SK-N-SH (cell line): Measurements from ENCODE around the gene ATP2A1. TPM values are rescaled to one million over a fixed set of nuclear protein-coding genes. Genes with fewer than 3 reads are reported as not detected.

Experiments used
- CTCF ChIA-PET: fragments of 300-600, 350-600 bp; formaldehyde crosslinking; extraction: SDS; loops from one replicate; lab custom pipeline; 2021; lab: Yijun Ruan, JAX
- POLR2A ChIA-PET: fragments of 350-600 bp; sonication (Branson Sonifier 250); formaldehyde crosslinking; extraction: SDS; loops from one replicate; lab custom pipeline; 2020; ENCODE audit warnings: antibody characterized with exemption, inconsistent platforms; lab: Yijun Ruan, JAX
- DNase-seq: peaks from one replicate; pipeline ENCODE4 v3.0.0; 2012
- H2AFZ ChIP-seq: fragments of 200-600 bp; sonication (generic); 2 replicates; pipeline ENCODE4 v1.8.1; 2016; ENCODE audit warnings: antibody characterized with exemption, mild to moderate bottlenecking, low read depth
- H3F3A ChIP-seq: fragments of 200-600 bp; sonication (generic); replicated peaks from 2 replicates; pipeline ENCODE3; 2016; ENCODE audit warnings: antibody characterized with exemption, mild to moderate bottlenecking; ENCODE audit not compliant: insufficient read depth
- H3K27ac ChIP-seq, 2 experiments: fragments of 200-500 bp in 1 of 2; fragments of 200-600 bp in 1 of 2; sonication (Bioruptor generic) in 1 of 2; sonication (generic), shearing (Covaris generic) in 1 of 2; 2 replicates each; pipeline versions ENCODE4 v1.5.1 to v1.6.1; 2014 to 2016; ENCODE audit warnings: low read depth in 2 of 2, inconsistent platforms in 1 of 2, low read length in 1 of 2, mild to moderate bottlenecking in 1 of 2, mixed read lengths in 1 of 2
- H3K27me3 ChIP-seq: fragments of 200-600 bp; sonication (generic), shearing (Covaris generic); 2 replicates; pipeline ENCODE4 v1.6.1; 2016; ENCODE audit warnings: mixed run types; ENCODE audit not compliant: insufficient read depth
- H3K36me3 ChIP-seq, 2 experiments: fragments of 200-500 bp in 1 of 2; fragments of 200-600 bp in 1 of 2; sonication (Bioruptor generic) in 1 of 2; sonication (generic) in 1 of 2; replicated peaks in 1 of 2; 2 replicates each; pipeline versions ENCODE3 to v1.5.1; 2014 to 2016; ENCODE audit warnings: low read length in 1 of 2, mild to moderate bottlenecking in 1 of 2; ENCODE audit not compliant: insufficient read depth in 2 of 2, control insufficient read depth in 1 of 2
- H3K4me1 ChIP-seq, 2 experiments: fragments of 200-500 bp in 1 of 2; fragments of 200-600 bp in 1 of 2; sonication (Bioruptor generic) in 1 of 2; sonication (generic), shearing (Covaris generic) in 1 of 2; 2 replicates each; pipeline versions ENCODE4 v1.5.1 to v1.6.1; 2014 to 2016; ENCODE audit warnings: low read depth in 1 of 2, low read length in 1 of 2, mixed run types in 1 of 2; ENCODE audit not compliant: insufficient read depth in 2 of 2, control insufficient read depth in 1 of 2
- H3K4me2 ChIP-seq: fragments of 200-600 bp; sonication (generic), shearing (Covaris generic); 2 replicates; pipeline ENCODE4 v1.6.1; 2017; ENCODE audit warnings: mixed run types
- H3K4me3 ChIP-seq, 2 experiments: fragments of 200-500 bp in 1 of 2; fragments of 200-600 bp in 1 of 2; sonication (Bioruptor generic) in 1 of 2; sonication (generic), shearing (Covaris generic) in 1 of 2; 2 replicates each; pipeline versions ENCODE4 v1.5.1 to v1.8.1; 2014 to 2016; ENCODE audit warnings: low read depth in 2 of 2, inconsistent platforms in 1 of 2, low read length in 1 of 2, mild to moderate bottlenecking in 1 of 2, mixed read lengths in 1 of 2, moderate library complexity in 1 of 2
- H3K79me2 ChIP-seq: fragments of 200-600 bp; sonication (generic); 2 replicates; pipeline ENCODE4 v1.8.1; 2017; ENCODE audit warnings: mild to moderate bottlenecking; ENCODE audit not compliant: insufficient read depth
- H3K9ac ChIP-seq: fragments of 200-600 bp; sonication (generic); 2 replicates; pipeline ENCODE4 v1.6.1; 2017; ENCODE audit warnings: mixed run types
- H3K9me2 ChIP-seq: fragments of 200-600 bp; sonication (generic); 2 replicates; pipeline ENCODE4 v1.6.1; 2017; ENCODE audit warnings: mixed run types
- H3K9me3 ChIP-seq: fragments of 200-600 bp; sonication (generic); 2 replicates; pipeline ENCODE4 v1.6.1; 2017; ENCODE audit warnings: mixed run types, mild to moderate bottlenecking, moderate library complexity
- H4K20me1 ChIP-seq: fragments of 200-600 bp; sonication (generic); 2 replicates; pipeline ENCODE4 v1.6.1; 2017; ENCODE audit warnings: mild to moderate bottlenecking, mixed run types; ENCODE audit not compliant: insufficient read depth
- CHD2 ChIP-seq: fragments of 150-350 bp; IDR thresholded peaks from 2 replicates; pipeline ENCODE4 v1.6.1; 2018; ENCODE audit warnings: low read length; ENCODE audit not compliant: partially characterized antibody
- EP300 ChIP-seq, 2 experiments: IDR thresholded peaks; 2 replicates each; pipeline versions ENCODE4 v1.4.0 to v1.6.1; 2012; ENCODE audit warnings: borderline replicate concordance in 1 of 2, low read depth in 1 of 2, low read length in 1 of 2
- EZH2phosphoT487 ChIP-seq: fragments of 200-600 bp; sonication (generic); IDR thresholded peaks from 2 replicates; pipeline ENCODE4 v1.6.1; 2017; ENCODE audit warnings: low read depth, mixed run types, mild to moderate bottlenecking, antibody characterized with exemption, moderate library complexity, borderline replicate concordance
- FOSL2 ChIP-seq: IDR thresholded peaks from 2 replicates; pipeline ENCODE4 v1.4.0; 2012; ENCODE audit warnings: low read depth, mild to moderate bottlenecking, moderate library complexity, borderline replicate concordance
- FOXJ3 ChIP-seq: sonication (generic); formaldehyde crosslinking; IDR thresholded peaks from 2 replicates; pipeline ENCODE4 v1.5.1; 2020; ENCODE audit warnings: mild to moderate bottlenecking, missing genetic modification reagents
- FOXM1 ChIP-seq: IDR thresholded peaks from 2 replicates; pipeline ENCODE4 v1.4.0; 2012; ENCODE audit warnings: low read depth, mild to moderate bottlenecking
- GABPA ChIP-seq: IDR thresholded peaks from 2 replicates; pipeline ENCODE4 v1.4.0; 2012; ENCODE audit warnings: low read depth, mild to moderate bottlenecking
- GATA2 ChIP-seq: sonication (generic); formaldehyde crosslinking; IDR thresholded peaks from 2 replicates; pipeline ENCODE4 v1.5.0; 2020; ENCODE audit warnings: mild to moderate bottlenecking, missing genetic modification reagents
- JUND ChIP-seq: IDR thresholded peaks from 2 replicates; pipeline ENCODE4 v1.4.0; 2012
- MEF2A ChIP-seq: IDR thresholded peaks from 2 replicates; pipeline ENCODE4 v1.4.0; 2012; ENCODE audit warnings: low read depth, borderline replicate concordance
- POLR2AphosphoS5 ChIP-seq: IDR thresholded peaks from 2 replicates; pipeline ENCODE4 v1.6.1; 2012; ENCODE audit warnings: low read depth, low read length
- RAD21 ChIP-seq: IDR thresholded peaks from 2 replicates; pipeline ENCODE4 v1.6.1; 2012; ENCODE audit warnings: mild to moderate bottlenecking, low read length
- RCOR1 ChIP-seq: fragments of 150-350 bp; IDR thresholded peaks from 2 replicates; pipeline ENCODE4 v1.6.1; 2017; ENCODE audit warnings: antibody characterized with exemption, low read length
- SIN3A ChIP-seq: IDR thresholded peaks from 2 replicates; pipeline ENCODE4 v1.6.1; 2012; ENCODE audit warnings: low read depth, mild to moderate bottlenecking, low read length, moderate library complexity, borderline replicate concordance
- TAF1 ChIP-seq: IDR thresholded peaks from 2 replicates; pipeline ENCODE4 v1.6.1; 2012; ENCODE audit warnings: low read depth, mild to moderate bottlenecking, low read length, moderate library complexity, borderline replicate concordance
- TCF12 ChIP-seq: IDR thresholded peaks from 2 replicates; pipeline ENCODE4 v1.4.0; 2012
- TEAD4 ChIP-seq: IDR thresholded peaks from 2 replicates; pipeline ENCODE4 v1.4.0; 2012; ENCODE audit warnings: mild to moderate bottlenecking, borderline replicate concordance; ENCODE audit not compliant: insufficient read depth
- WGBS: methylation state at CpG from one replicate; pipeline ENCODE4 v1.1.6; 2017; ENCODE audit warnings: low lambda C conversion rate; 5-methylcytosine and 5-hydroxymethylcytosine counted together
- polyA plus RNA-seq, 3 experiments: library from polyadenylated mRNA; depleted of rRNA; stranded (reverse); fragments of >200 nt; gene quantifications; 2 replicates each; pipeline ENCODE4 v1.2.3, GENCODE V29; 2012
- TF ChIP-seq, protein P1 (sequence below): fragments of 150-350 bp; IDR thresholded peaks from 2 replicates; pipeline ENCODE4 v1.6.1; 2017; ENCODE audit warnings: antibody characterized with exemption, low read length, low read depth, borderline replicate concordance
- TF ChIP-seq, protein P2 (sequence below): fragments of 200-600 bp; sonication (generic); IDR thresholded peaks from 2 replicates; pipeline ENCODE4 v1.6.1; 2017; ENCODE audit warnings: antibody characterized with exemption, mild to moderate bottlenecking, moderate library complexity
- TF ChIP-seq, protein P3 (sequence below): fragments of 150-350 bp; IDR thresholded peaks from 2 replicates; pipeline ENCODE4 v1.6.1; 2016; ENCODE audit warnings: mild to moderate bottlenecking, low read depth, low read length
- TF ChIP-seq, protein P4 (sequence below): IDR thresholded peaks from 2 replicates; pipeline ENCODE4; 2012

The ATP2A1 gene
- polyA plus RNA-seq, 1 of the 3 experiments (the other 2 are of a cell fraction) = 3.0 TPM

DNA sequence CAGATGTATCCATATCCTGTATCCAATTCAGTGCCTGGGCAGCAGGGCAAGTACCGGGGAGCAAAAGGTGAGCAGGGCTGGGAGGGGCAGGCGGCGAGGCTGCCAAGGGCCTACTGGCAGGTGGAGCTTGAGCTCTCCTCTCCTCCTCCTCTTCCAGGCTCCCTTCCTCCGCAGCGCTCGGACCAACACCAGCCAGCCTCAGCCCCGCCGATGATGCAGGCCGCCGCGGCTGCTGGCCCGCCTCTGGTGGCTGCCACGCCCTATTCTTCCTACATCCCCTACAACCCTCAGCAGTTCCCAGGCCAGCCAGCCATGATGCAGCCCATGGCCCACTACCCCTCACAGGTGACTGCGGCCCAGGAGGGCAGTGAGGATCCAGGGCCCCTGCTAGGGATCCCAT, 43.9 kb upstream of the ATP2A1 start:
- ChIA-PET CTCF (interaction anchor here (0.8 kb wide), 1 partner anchor 111 kb away, joined by 3 read pairs; no protein-coding TSS in a partner anchor), POLR2A (interaction anchor here (1.0 to 2.0 kb wide), 2 partner anchors 10 to 19 kb away, joined by 3 to 7 read pairs; no protein-coding TSS in a partner anchor)
- no peak overlapping the region for H3K9ac ChIP-seq
- peaks cover 37% of the 10 kb centered on the region for H3K79me2 ChIP-seq
- WGBS = 97% methylated on average over 13 of the region's 14 CpGs
- peaks cover 54 to 74% of the 10 kb centered on the region in 2 experiments for H3K36me3 ChIP-seq
- H3K4me1 ChIP-seq = no peaks in the 10 kb centered on the region
- peaks cover 15% of the 10 kb centered on the region for H4K20me1 ChIP-seq
- H3K27me3 ChIP-seq = no peaks in the 10 kb centered on the region
- no peaks in the 10 kb centered on the region for H3K9me2 ChIP-seq
- H3K27ac ChIP-seq = no peak overlapping the region
- no peak for DNase-seq
- H3K9me3 ChIP-seq = no peaks in the 10 kb centered on the region
- H3F3A ChIP-seq = peaks cover 23% of the 10 kb centered on the region
- no peak overlapping the region for H3K4me3 ChIP-seq
- TF ChIP-seq, protein P1, sequence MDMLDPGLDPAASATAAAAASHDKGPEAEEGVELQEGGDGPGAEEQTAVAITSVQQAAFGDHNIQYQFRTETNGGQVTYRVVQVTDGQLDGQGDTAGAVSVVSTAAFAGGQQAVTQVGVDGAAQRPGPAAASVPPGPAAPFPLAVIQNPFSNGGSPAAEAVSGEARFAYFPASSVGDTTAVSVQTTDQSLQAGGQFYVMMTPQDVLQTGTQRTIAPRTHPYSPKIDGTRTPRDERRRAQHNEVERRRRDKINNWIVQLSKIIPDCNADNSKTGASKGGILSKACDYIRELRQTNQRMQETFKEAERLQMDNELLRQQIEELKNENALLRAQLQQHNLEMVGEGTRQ = no peak
- TF ChIP-seq MEF2A (no peak), POLR2AphosphoS5 (no peak), EZH2phosphoT487 (no peak), FOXJ3 (CRISPR knock-in tag) (no peak), FOXM1 (no peak), GABPA (no peak)
- no peak overlapping the region for H2AFZ ChIP-seq
- no peak overlapping the region for H3K4me2 ChIP-seq

DNA sequence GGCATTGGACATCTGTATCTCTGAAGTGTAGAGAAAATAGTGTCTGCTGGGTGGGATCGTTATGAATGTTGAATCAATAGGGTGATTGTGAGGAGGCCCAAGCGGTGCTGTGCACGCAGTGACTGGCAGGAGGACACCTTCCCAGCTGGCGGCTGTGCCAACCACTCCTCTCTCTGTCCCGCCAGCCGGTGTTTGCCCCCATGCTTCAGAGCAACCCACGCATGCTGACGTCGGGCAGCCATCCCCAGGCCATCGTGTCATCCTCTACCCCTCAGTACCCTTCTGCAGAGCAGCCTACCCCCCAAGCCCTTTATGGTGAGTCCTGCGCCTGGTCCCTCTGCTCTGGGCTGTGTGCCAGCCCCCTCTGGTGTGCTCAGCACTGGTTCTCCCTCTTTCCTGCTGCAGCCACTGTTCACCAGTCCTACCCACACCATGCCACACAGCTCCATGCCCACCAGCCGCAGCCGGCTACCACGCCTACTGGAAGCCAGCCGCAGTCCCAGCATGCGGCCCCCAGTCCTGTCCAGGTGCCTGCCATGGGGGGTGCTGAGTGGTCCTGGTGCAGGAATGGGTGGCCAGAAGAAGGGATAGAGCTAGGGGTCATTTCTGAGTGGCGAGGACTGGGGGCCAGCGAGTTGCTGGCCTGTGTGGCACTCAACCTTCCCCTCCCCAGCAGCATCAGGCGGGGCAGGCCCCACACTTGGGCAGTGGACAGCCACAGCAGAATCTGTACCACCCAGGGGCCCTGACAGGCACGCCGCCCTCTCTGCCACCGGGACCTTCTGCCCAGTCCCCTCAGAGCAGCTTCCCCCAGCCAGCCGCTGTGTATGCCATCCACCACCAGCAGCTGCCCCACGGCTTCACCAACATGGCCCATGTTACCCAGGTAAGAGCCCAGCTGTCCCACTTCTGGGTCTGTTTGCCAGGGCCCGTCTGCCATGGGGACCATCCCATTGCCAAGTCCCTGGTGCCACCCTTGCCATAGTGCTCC, 43.1 kb upstream of the ATP2A1 start:
- Histone ChIP-seq H3K9me2 (no peaks in the 10 kb centered on the region), H3K79me2 (peaks cover 30% of the 10 kb centered on the region), H3K4me1 (no peaks in the 10 kb centered on the region), H3K4me2 (no peak overlapping the region), H2AFZ (no peak overlapping the region), H3F3A (peaks cover 29% of the 10 kb centered on the region), H3K27ac (no peak overlapping the region), H4K20me1 (peaks cover 9% of the 10 kb centered on the region; the same call in 1 of the 2 replicates), H3K27me3 (no peaks in the 10 kb centered on the region), H3K36me3 (peaks cover 46 to 66% of the 10 kb centered on the region in 2 experiments), H3K9me3 (no peaks in the 10 kb centered on the region), H3K4me3 (no peak overlapping the region), H3K9ac (no peak overlapping the region)
- DNase-seq = no peak
- POLR2A ChIA-PET = interaction anchor here (1.0 to 2.7 kb wide), 5 partner anchors 8 to 18 kb away, joined by 3 to 8 read pairs (median 4); partner anchors contain the start of gene ATXN2L
- CTCF ChIA-PET = interaction anchor here (0.8 kb wide), 1 partner anchor 110 kb away, joined by 3 read pairs; no protein-coding TSS in a partner anchor
- TF ChIP-seq RCOR1 = no peak
- TF ChIP-seq, protein P2, sequence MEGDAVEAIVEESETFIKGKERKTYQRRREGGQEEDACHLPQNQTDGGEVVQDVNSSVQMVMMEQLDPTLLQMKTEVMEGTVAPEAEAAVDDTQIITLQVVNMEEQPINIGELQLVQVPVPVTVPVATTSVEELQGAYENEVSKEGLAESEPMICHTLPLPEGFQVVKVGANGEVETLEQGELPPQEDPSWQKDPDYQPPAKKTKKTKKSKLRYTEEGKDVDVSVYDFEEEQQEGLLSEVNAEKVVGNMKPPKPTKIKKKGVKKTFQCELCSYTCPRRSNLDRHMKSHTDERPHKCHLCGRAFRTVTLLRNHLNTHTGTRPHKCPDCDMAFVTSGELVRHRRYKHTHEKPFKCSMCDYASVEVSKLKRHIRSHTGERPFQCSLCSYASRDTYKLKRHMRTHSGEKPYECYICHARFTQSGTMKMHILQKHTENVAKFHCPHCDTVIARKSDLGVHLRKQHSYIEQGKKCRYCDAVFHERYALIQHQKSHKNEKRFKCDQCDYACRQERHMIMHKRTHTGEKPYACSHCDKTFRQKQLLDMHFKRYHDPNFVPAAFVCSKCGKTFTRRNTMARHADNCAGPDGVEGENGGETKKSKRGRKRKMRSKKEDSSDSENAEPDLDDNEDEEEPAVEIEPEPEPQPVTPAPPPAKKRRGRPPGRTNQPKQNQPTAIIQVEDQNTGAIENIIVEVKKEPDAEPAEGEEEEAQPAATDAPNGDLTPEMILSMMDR = no peak
- no peak for TF ChIP-seq GATA2
- TF ChIP-seq TCF12 = no peak
- no peak for TF ChIP-seq CHD2
- TF ChIP-seq TAF1 = no peak
- TF ChIP-seq JUND = no peak
- TF ChIP-seq, protein P3, sequence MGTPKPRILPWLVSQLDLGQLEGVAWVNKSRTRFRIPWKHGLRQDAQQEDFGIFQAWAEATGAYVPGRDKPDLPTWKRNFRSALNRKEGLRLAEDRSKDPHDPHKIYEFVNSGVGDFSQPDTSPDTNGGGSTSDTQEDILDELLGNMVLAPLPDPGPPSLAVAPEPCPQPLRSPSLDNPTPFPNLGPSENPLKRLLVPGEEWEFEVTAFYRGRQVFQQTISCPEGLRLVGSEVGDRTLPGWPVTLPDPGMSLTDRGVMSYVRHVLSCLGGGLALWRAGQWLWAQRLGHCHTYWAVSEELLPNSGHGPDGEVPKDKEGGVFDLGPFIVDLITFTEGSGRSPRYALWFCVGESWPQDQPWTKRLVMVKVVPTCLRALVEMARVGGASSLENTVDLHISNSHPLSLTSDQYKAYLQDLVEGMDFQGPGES = no peak
- no peak for TF ChIP-seq SIN3A
- no peak for TF ChIP-seq EZH2phosphoT487
- no peak for TF ChIP-seq RAD21
- TF ChIP-seq MEF2A = no peak
- no peak for TF ChIP-seq TEAD4
- no peak for TF ChIP-seq EP300 (IDR thresholded peaks at IDR 0.05; ENCODE audit: borderline replicate concordance in 1 of 2, low read depth in 1 of 2, low read length in 1 of 2)
- no peak for TF ChIP-seq FOSL2
- TF ChIP-seq, protein P4, sequence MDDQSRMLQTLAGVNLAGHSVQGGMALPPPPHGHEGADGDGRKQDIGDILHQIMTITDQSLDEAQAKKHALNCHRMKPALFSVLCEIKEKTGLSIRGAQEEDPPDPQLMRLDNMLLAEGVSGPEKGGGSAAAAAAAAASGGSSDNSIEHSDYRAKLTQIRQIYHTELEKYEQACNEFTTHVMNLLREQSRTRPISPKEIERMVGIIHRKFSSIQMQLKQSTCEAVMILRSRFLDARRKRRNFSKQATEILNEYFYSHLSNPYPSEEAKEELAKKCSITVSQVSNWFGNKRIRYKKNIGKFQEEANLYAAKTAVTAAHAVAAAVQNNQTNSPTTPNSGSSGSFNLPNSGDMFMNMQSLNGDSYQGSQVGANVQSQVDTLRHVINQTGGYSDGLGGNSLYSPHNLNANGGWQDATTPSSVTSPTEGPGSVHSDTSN = no peak
- 93% methylated on average over 10 of the region's 25 CpGs for WGBS
